HEK293T (cell line): ENCODE measurements around the gene COPB2.
A peak's percentile ranks its signal among the peaks of the same experiment; 100 is the strongest.
"Not testable (repeated sequence)": the region's sequence is repeated elsewhere in the genome, so short reads cannot be mapped to it uniquely, and the experiment has no call there.

Experiments
- CTCF ChIA-PET: fragments of 350-600 bp; formaldehyde crosslinking; extraction: SDS; loops from one replicate; lab custom pipeline; 2021; ENCODE audit warnings: antibody characterized with exemption, inconsistent platforms; lab: Yijun Ruan, JAX
- POLR2A ChIA-PET: fragments of 350-600 bp; formaldehyde crosslinking; extraction: SDS; loops from one replicate; lab custom pipeline; 2020; ENCODE audit warnings: antibody characterized with exemption, inconsistent platforms; lab: Yijun Ruan, JAX
- DNase-seq: peaks from one replicate; pipeline ENCODE4 v3.0.0; 2012; ENCODE audit warnings: mixed read lengths; ENCODE audit errors: extremely low spot score
- ARNT ChIP-seq: fragments of 450-650 bp; IDR thresholded peaks from 2 replicates; pipeline ENCODE4 v1.6.1; 2017; ENCODE audit warnings: mild to moderate bottlenecking
- BHLHE40 ChIP-seq: fragments of 450-650 bp; IDR thresholded peaks from 2 replicates; pipeline ENCODE4 v1.6.1; 2016; ENCODE audit warnings: mild to moderate bottlenecking, moderate library complexity, borderline replicate concordance
- CTBP1 ChIP-seq: fragments of 450-650 bp; IDR thresholded peaks from 2 replicates; pipeline ENCODE4 v1.6.1; 2016; ENCODE audit warnings: borderline replicate concordance
- ELF4 ChIP-seq: fragments of 450-650 bp; IDR thresholded peaks from 2 replicates; pipeline ENCODE4 v1.6.1; 2017; ENCODE audit warnings: antibody characterized with exemption
- FOXA1 ChIP-seq: fragments of 450-650 bp; IDR thresholded peaks from 2 replicates; pipeline ENCODE4 v1.6.1; 2016; ENCODE audit warnings: mild to moderate bottlenecking
- FOXK2 ChIP-seq: fragments of 450-650 bp; IDR thresholded peaks from 2 replicates; pipeline ENCODE4 v1.6.1; 2016; ENCODE audit warnings: mild to moderate bottlenecking
- FOXM1 ChIP-seq: fragments of 450-650 bp; IDR thresholded peaks from 2 replicates; pipeline ENCODE4 v1.6.1; 2017; ENCODE audit warnings: mild to moderate bottlenecking, borderline replicate concordance
- HDGF ChIP-seq: fragments of 450-650 bp; IDR thresholded peaks from 2 replicates; pipeline ENCODE4 v1.6.1; 2017; ENCODE audit warnings: antibody characterized with exemption, borderline replicate concordance
- L3MBTL2 ChIP-seq: fragments of 450-650 bp; conservative IDR thresholded peaks from 2 replicates; pipeline ENCODE4 v1.6.1; 2016; ENCODE audit warnings: mild to moderate bottlenecking
- LEF1 ChIP-seq: fragments of 450-650 bp; IDR thresholded peaks from 2 replicates; pipeline ENCODE4 v1.6.1; 2017; ENCODE audit warnings: mild to moderate bottlenecking, borderline replicate concordance
- NFRKB ChIP-seq: fragments of 450-650 bp; IDR thresholded peaks from 2 replicates; pipeline ENCODE4 v1.6.1; 2016; ENCODE audit warnings: mild to moderate bottlenecking, moderate library complexity
- PKNOX1 ChIP-seq: fragments of 450-650 bp; IDR thresholded peaks from 2 replicates; pipeline ENCODE4 v1.6.1; 2016
- SP1 ChIP-seq: fragments of 450-650 bp; IDR thresholded peaks from 2 replicates; pipeline ENCODE4 v1.6.1; 2017
- SUZ12 ChIP-seq: fragments of 450-650 bp; IDR thresholded peaks from 2 replicates; pipeline ENCODE4 v1.6.1; 2016; ENCODE audit warnings: mild to moderate bottlenecking
- TARDBP ChIP-seq: fragments of 450-650 bp; IDR thresholded peaks from 2 replicates; pipeline ENCODE4 v1.6.1; 2016
- ZNF384 ChIP-seq: fragments of 450-650 bp; IDR thresholded peaks from 2 replicates; pipeline ENCODE4 v1.6.1; 2016

COPB2 gene

GRCh38 chr3:139338405-139338804 lies 51.0 kb downstream of the COPB2 start:
- no peak for TF ChIP-seq SUZ12
- no peak for TF ChIP-seq ELF4
- no peak for TF ChIP-seq LEF1
- TF ChIP-seq BHLHE40 = no peak
- TF ChIP-seq NFRKB = no peak
- no peak for TF ChIP-seq SP1
- no peak for TF ChIP-seq FOXA1
- TF ChIP-seq FOXK2 = no peak
- TF ChIP-seq HDGF = no peak
- TF ChIP-seq L3MBTL2 = no peak
- no peak for TF ChIP-seq PKNOX1
- no peak for TF ChIP-seq FOXM1
- TF ChIP-seq TARDBP = no peak
- TF ChIP-seq ARNT = no peak
- no peak for TF ChIP-seq CTBP1
- no peak for TF ChIP-seq ZNF384
- ChIA-PET CTCF (no interaction called here), POLR2A (no interaction called here)
- no peak for DNase-seq

- DNase-seq, CTCF ChIA-PET, POLR2A ChIA-PET: not testable (repeated sequence)
These were observed 54.8 kb downstream of the COPB2 start for GRCh38 chr3:139334675-139335074.

GRCh38 chr3:139332092-139332491 lies 57.4 kb downstream of the COPB2 start:
- TF ChIP-seq BHLHE40 (no peak), CTBP1 (no peak), PKNOX1 (no peak), TARDBP (no peak), HDGF (no peak), FOXM1 (no peak), ELF4 (no peak), SP1 (no peak), FOXK2 (no peak), FOXA1 (no peak), SUZ12 (no peak), ARNT (no peak)
- ChIA-PET POLR2A (no interaction called here), CTCF (no interaction called here)
- no peak for DNase-seq

GRCh38 chr3:139329364-139329850 lies 60.0 kb downstream of the COPB2 start:
- CTCF ChIA-PET = interaction anchor here (0.6 to 2.3 kb wide), 11 partner anchors 10 to 393 kb away, joined by 3 to 29 read pairs (median 3); no protein-coding TSS in a partner anchor
- TF ChIP-seq FOXM1 (no peak), ZNF384 (no peak), LEF1 (no peak), CTBP1 (no peak)
- POLR2A ChIA-PET = no interaction called here
- DNase-seq = peak; percentile 93

GRCh38 chr3:139328356-139328755 lies 61.1 kb downstream of the COPB2 start:
- POLR2A ChIA-PET = no interaction called here
- TF ChIP-seq SUZ12 (no peak), SP1 (no peak), ARNT (no peak), NFRKB (no peak), PKNOX1 (no peak), FOXM1 (no peak), CTBP1 (no peak), ELF4 (no peak), ZNF384 (no peak)
- CTCF ChIA-PET = interaction anchor here (2.3 kb wide), 1 partner anchor 216 kb away, joined by 29 read pairs; no protein-coding TSS in a partner anchor
- no peak for DNase-seq

GRCh38 chr3:139327861-139328260 lies 61.6 kb downstream of the COPB2 start:
- no peak for DNase-seq
- ChIA-PET CTCF (interaction anchor here (2.3 kb wide), 1 partner anchor 215 kb away, joined by 29 read pairs; no protein-coding TSS in a partner anchor), POLR2A (no interaction called here)
- TF ChIP-seq NFRKB (no peak), PKNOX1 (no peak), ARNT (no peak), ELF4 (no peak), ZNF384 (no peak), FOXM1 (no peak), SUZ12 (no peak), L3MBTL2 (no peak), LEF1 (no peak), CTBP1 (no peak)
